ENCODE data around the gene FAM222A. TPM values are rescaled to one million over a fixed set of nuclear protein-coding genes. Genes with fewer than 3 reads are reported as not detected.

FAM222A gene
- total RNA-seq, 2 experiments from 2014 or later: 1.1 to 1.8 TPM

GRCh38 chr12:109714141-109714912 lies 702 bp downstream of the FAM222A start:
- Mint-ChIP-seq H3K27me3 (peaks cover 70% of the 10 kb centered on the region), H3K9me3 (no peaks in the 10 kb centered on the region), H3K27ac (no peak overlapping the region), H3K4me1 (peaks cover 3% of the 10 kb centered on the region), H3K4me3 (peak overlapping the region; percentile 65), H3K36me3 (no peaks in the 10 kb centered on the region)
- peak; percentile 56 for DNase-seq

GRCh38 chr12:109714913-109715244 lies 1.3 kb downstream of the FAM222A start:
- Mint-ChIP-seq H3K4me1 (peaks cover 3% of the 10 kb centered on the region), H3K27ac (no peak overlapping the region), H3K4me3 (peak overlapping the region; percentile 43), H3K9me3 (no peaks in the 10 kb centered on the region), H3K27me3 (peaks cover 68% of the 10 kb centered on the region), H3K36me3 (no peaks in the 10 kb centered on the region)
- DNase-seq: no peak

DNA sequence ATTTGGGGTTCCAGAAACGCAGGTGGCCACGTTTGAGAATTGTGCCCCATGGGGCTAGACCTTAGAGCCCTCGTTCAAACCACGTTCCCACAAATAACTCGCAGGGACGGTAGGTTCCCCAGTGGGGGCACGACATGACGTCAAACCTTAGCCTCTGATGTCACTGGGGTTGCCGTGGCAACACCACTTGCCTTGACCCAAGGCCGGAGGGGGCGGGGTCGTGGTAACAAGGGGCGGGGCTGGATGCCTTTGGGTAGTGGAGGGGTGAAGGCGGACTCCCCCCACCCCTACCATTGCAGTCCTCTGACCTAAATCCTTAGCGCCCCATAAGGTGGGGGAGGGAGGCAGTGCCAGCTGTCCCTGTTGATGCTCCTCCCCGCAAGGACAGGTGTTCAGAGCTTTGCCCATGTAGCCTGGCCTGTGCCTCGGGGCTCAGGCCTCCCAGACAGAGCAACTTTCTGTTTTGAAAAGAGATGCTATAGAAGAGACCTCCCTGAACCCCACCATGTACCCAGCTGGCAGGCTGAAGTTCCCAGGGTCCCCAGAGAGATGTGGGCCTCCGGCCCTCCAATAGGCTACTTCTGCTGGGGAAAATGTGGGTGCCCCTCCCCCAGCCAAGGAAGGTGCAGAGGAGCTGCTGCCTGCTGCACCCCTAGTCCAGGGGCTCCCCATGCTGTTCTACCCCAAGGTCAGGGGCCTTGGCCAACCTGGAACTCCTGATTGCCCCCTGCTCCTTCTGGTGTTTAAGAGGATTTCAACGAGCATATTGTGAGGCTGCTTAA lies 1.9 kb downstream of the FAM222A start:
- Mint-ChIP-seq H3K4me1 (peaks cover 3% of the 10 kb centered on the region), H3K36me3 (no peaks in the 10 kb centered on the region), H3K9me3 (no peaks in the 10 kb centered on the region), H3K27ac (no peak overlapping the region), H3K27me3 (peaks cover 61% of the 10 kb centered on the region), H3K4me3 (peak overlapping the region; percentile 43)
- DNase-seq: no peak

DNA sequence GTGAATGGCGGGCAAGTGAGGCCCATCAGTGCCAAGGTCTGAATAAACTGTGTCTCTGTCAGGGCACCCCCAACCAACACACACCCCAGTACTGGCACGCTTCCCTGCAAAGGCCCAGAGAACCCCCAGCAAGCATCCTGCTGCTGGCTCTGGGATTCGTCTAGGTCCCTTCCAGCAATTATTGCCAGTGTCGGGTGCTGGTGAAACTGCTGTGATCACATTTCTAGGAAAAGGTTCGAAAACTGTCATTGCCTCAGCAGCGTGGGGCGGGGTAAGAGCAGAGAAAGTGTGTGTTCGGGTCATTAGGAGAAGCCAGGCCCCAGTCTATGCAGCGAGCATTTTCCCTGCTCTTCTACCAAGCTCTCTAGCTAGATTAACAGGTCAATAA lies 2.5 kb downstream of the FAM222A start:
- Mint-ChIP-seq H3K27ac (no peak overlapping the region), H3K36me3 (no peaks in the 10 kb centered on the region), H3K4me3 (no peak overlapping the region), H3K27me3 (peaks cover 55% of the 10 kb centered on the region), H3K9me3 (no peaks in the 10 kb centered on the region), H3K4me1 (peaks cover 3% of the 10 kb centered on the region)
- DNase-seq: no peak

GRCh38 chr12:109716512-109717389 lies 3.1 kb downstream of the FAM222A start:
- no peaks in the 10 kb centered on the region for H3K9me3 Mint-ChIP-seq
- DNase-seq: no peak
- H3K4me3 Mint-ChIP-seq: no peak overlapping the region
- H3K27me3 Mint-ChIP-seq: peaks cover 49% of the 10 kb centered on the region
- no peak overlapping the region for H3K27ac Mint-ChIP-seq
- no peaks in the 10 kb centered on the region for H3K36me3 Mint-ChIP-seq
- H3K4me1 Mint-ChIP-seq: peaks cover 3% of the 10 kb centered on the region

GRCh38 chr12:109717390-109718357 lies 4.0 kb downstream of the FAM222A start:
- no peaks in the 10 kb centered on the region for H3K36me3 Mint-ChIP-seq
- peaks cover 3% of the 10 kb centered on the region for H3K4me1 Mint-ChIP-seq
- no peak for DNase-seq
- peaks cover 42% of the 10 kb centered on the region for H3K27me3 Mint-ChIP-seq
- H3K4me3 Mint-ChIP-seq: no peak overlapping the region
- no peaks in the 10 kb centered on the region for H3K9me3 Mint-ChIP-seq
- no peak overlapping the region for H3K27ac Mint-ChIP-seq

DNA sequence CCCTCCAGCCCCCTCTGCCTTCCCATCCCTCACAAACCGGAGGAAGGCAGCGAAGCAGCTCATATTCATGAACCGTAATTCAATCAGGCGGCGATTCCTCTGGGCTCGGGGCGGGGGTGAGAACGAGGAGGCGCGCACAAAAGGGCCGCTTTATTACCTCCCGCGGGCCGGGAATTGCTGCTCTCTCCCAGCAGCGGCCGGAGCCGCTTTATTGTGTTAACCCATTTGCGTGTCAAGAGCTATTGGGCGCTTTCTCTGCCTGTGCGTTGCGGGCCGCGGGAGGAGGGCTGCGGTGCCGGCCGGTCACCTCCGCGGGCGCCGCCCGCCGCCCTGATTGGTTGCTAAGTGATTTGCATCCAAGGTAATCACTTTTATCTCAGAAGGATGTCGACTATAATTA lies 4.8 kb downstream of the FAM222A start:
- peaks cover 3% of the 10 kb centered on the region for H3K4me1 Mint-ChIP-seq

DNA sequence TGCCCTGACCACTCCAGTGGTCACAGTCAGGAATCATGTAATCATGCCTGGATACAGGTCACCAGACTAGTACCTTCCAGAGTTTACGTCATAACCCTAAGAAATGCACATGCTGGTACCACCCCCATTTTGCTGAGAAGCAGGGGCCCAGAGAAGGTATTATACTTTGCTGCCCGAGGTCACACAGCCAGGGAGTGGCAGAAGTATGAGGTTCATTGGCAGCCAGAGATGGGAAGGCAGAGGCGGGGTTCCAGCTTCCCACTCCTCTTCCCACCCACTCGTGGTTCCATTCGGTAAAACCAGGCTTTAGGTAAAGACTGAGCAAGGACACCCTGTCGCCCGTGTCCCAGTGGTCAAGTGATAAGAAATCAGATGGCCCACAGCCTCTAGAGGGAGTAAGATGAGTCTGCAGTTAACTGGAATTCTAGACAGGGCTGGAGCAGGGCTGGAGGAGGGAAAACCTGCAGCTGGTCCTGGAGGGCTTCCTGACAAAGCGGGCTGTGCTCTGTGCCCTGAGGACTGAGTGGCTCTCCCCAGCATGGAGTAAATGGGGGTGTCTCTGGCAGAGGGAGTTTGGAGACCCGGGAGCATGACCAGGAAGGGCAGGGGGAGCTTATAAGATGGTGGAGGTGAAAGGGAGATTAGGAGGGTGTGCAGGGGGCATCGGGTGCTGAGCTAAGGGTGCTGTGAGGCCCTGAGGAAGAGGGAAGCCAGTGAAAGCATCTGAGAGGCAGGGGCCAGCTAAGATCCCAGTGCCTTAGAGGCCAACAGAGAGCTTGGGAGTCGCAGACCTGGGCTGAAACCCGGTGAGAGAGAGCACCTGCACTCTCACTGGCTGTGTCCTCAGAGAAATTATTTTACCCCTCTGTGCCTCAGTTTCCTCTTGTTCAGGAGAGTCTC lies 5.7 kb downstream of the FAM222A start:
- H3K27me3 Mint-ChIP-seq: peaks cover 36% of the 10 kb centered on the region
- H3K9me3 Mint-ChIP-seq: no peaks in the 10 kb centered on the region
- no peak overlapping the region for H3K27ac Mint-ChIP-seq
- peaks cover 3% of the 10 kb centered on the region for H3K4me1 Mint-ChIP-seq
- H3K36me3 Mint-ChIP-seq: no peaks in the 10 kb centered on the region
- H3K4me3 Mint-ChIP-seq: no peak overlapping the region
- no peak for DNase-seq

More for the DNA sequence above, 4.8 kb downstream of the FAM222A start:
- no peak overlapping the region for H3K27ac Mint-ChIP-seq
- H3K9me3 Mint-ChIP-seq: no peaks in the 10 kb centered on the region
- no peak for DNase-seq
- no peak overlapping the region for H3K4me3 Mint-ChIP-seq
- peaks cover 36% of the 10 kb centered on the region for H3K27me3 Mint-ChIP-seq
- no peaks in the 10 kb centered on the region for H3K36me3 Mint-ChIP-seq

GRCh38 chr12:109720152-109720856 lies 6.7 kb downstream of the FAM222A start:
- Mint-ChIP-seq H3K9me3 (no peaks in the 10 kb centered on the region), H3K36me3 (no peaks in the 10 kb centered on the region), H3K4me3 (no peak overlapping the region), H3K4me1 (peaks cover 3% of the 10 kb centered on the region), H3K27ac (no peak overlapping the region), H3K27me3 (peaks cover 36% of the 10 kb centered on the region)
- no peak for DNase-seq

GRCh38 chr12:109720857-109721189 lies 7.2 kb downstream of the FAM222A start:
- Mint-ChIP-seq H3K4me1 (peaks cover 3% of the 10 kb centered on the region), H3K27me3 (peaks cover 33% of the 10 kb centered on the region), H3K9me3 (no peaks in the 10 kb centered on the region), H3K4me3 (no peak overlapping the region), H3K36me3 (no peaks in the 10 kb centered on the region), H3K27ac (no peak overlapping the region)
- DNase-seq: no peak

GRCh38 chr12:109721276-109721675 lies 7.7 kb downstream of the FAM222A start:
- H3K4me3 Mint-ChIP-seq: no peak overlapping the region

GRCh38 chr12:109722022-109722720 lies 8.5 kb downstream of the FAM222A start:
- Mint-ChIP-seq H3K36me3 (no peaks in the 10 kb centered on the region), H3K9me3 (no peaks in the 10 kb centered on the region), H3K4me3 (no peak overlapping the region), H3K4me1 (peaks cover 3% of the 10 kb centered on the region), H3K27ac (no peak overlapping the region), H3K27me3 (peaks cover 20% of the 10 kb centered on the region)
- DNase-seq: no peak

More at GRCh38 chr12:109721276-109721675, 7.7 kb downstream of the FAM222A start:
- no peak for DNase-seq
- Mint-ChIP-seq H3K27ac (no peak overlapping the region), H3K4me1 (peaks cover 3% of the 10 kb centered on the region), H3K9me3 (no peaks in the 10 kb centered on the region), H3K27me3 (peaks cover 29% of the 10 kb centered on the region), H3K36me3 (no peaks in the 10 kb centered on the region)
